ENCODE measurements around the gene TRIM24.

Gene TRIM24

GRCh38 chr7:138579136-138579535 lies 119.1 kb downstream of the TRIM24 start:
- no peak for DNase-seq (ENCODE audit: low spot score)

GRCh38 chr7:138579671-138580070 lies 119.6 kb downstream of the TRIM24 start:
- DNase-seq (ENCODE audit: low spot score): no peak

- DNase-seq (ENCODE audit: low spot score): no peak
These were observed 121.0 kb downstream of the TRIM24 start for GRCh38 chr7:138581065-138581464.

- no peak for DNase-seq (ENCODE audit: low spot score)
These were observed 124.2 kb downstream of the TRIM24 start for GRCh38 chr7:138584283-138584682.

GRCh38 chr7:138584696-138585095 lies 124.6 kb downstream of the TRIM24 start:
- DNase-seq (ENCODE audit: low spot score): no peak

- no peak for DNase-seq (ENCODE audit: low spot score)
These were observed 125.4 kb downstream of the TRIM24 start for GRCh38 chr7:138585283-138585993.

- no peak for DNase-seq (ENCODE audit: low spot score)
These were observed 127.4 kb downstream of the TRIM24 start for GRCh38 chr7:138587485-138587884.

- DNase-seq (ENCODE audit: low spot score): no peak
These were observed 128.9 kb downstream of the TRIM24 start for GRCh38 chr7:138588986-138589385.

- no peak for DNase-seq (ENCODE audit: low spot score)
These were observed 130.1 kb downstream of the TRIM24 start for GRCh38 chr7:138590154-138590553.

GRCh38 chr7:138595454-138595853 lies 135.4 kb downstream of the TRIM24 start:
- no peak for DNase-seq (ENCODE audit: low spot score)

- no peak for DNase-seq (ENCODE audit: low spot score)
These were observed 142.4 kb downstream of the TRIM24 start for GRCh38 chr7:138602451-138602850.

GRCh38 chr7:138603549-138604318 lies 143.7 kb downstream of the TRIM24 start:
- peak; percentile 47 for DNase-seq (ENCODE audit: low spot score)

GRCh38 chr7:138606236-138606635 lies 146.2 kb downstream of the TRIM24 start:
- DNase-seq (ENCODE audit: low spot score): no peak

GRCh38 chr7:138607216-138608126 lies 147.4 kb downstream of the TRIM24 start:
- no peak for DNase-seq (ENCODE audit: low spot score)

GRCh38 chr7:138608275-138608674 lies 148.2 kb downstream of the TRIM24 start:
- DNase-seq (ENCODE audit: low spot score): no peak

- DNase-seq (ENCODE audit: low spot score): peak; percentile 6
These were observed 150.7 kb downstream of the TRIM24 start for GRCh38 chr7:138610671-138611170.

GRCh38 chr7:138613630-138614029 lies 153.6 kb downstream of the TRIM24 start:
- no peak for DNase-seq (ENCODE audit: low spot score)

GRCh38 chr7:138616085-138616484 lies 156.0 kb downstream of the TRIM24 start:
- no peak for DNase-seq (ENCODE audit: low spot score)

GRCh38 chr7:138618506-138618905 lies 158.4 kb downstream of the TRIM24 start:
- no peak for DNase-seq (ENCODE audit: low spot score)

- peak; percentile 69 for DNase-seq (ENCODE audit: low spot score)
These were observed 158.9 kb downstream of the TRIM24 start for GRCh38 chr7:138618933-138619332.

GRCh38 chr7:138622841-138623240 lies 162.8 kb downstream of the TRIM24 start:
- DNase-seq (ENCODE audit: low spot score): no peak
